Neuronal stem cell (in vitro differentiated cells): ENCODE results near the gene SORCS2.
A peak's percentile ranks its signal among the peaks of the same experiment; 100 is the strongest.

ENCODE experiments used
- DNase-seq: peaks from one replicate; pipeline ENCODE4 v3.0.0-alpha.2; 2013; ENCODE audit warnings: low spot score
- H2AFZ ChIP-seq: one replicate; pipeline ENCODE4 v1.6.1; 2013; ENCODE audit warnings: mild to moderate bottlenecking, low read length, inconsistent platforms
- H2AK5ac ChIP-seq: 2 replicates; pipeline ENCODE4 v1.6.1; 2013; ENCODE audit warnings: low read depth, mild to moderate bottlenecking, inconsistent platforms, low read length, moderate library complexity, mixed read lengths
- H2BK120ac ChIP-seq: 2 replicates; pipeline ENCODE4 v1.6.1; 2013; ENCODE audit warnings: low read depth, mild to moderate bottlenecking, inconsistent platforms, low read length, moderate library complexity, mixed read lengths
- H2BK12ac ChIP-seq: one replicate; pipeline ENCODE4 v1.6.1; 2013; ENCODE audit warnings: low read length, inconsistent platforms
- H2BK15ac ChIP-seq: 2 replicates; pipeline ENCODE4 v1.6.1; 2013; ENCODE audit warnings: mild to moderate bottlenecking, low read length, inconsistent platforms, mixed read lengths
- H2BK5ac ChIP-seq: one replicate; pipeline ENCODE4 v1.6.1; 2013; ENCODE audit warnings: inconsistent platforms, mild to moderate bottlenecking, low read length, moderate library complexity
- H3K14ac ChIP-seq: one replicate; pipeline ENCODE4 v1.6.1; 2013; ENCODE audit warnings: low read length, inconsistent platforms
- H3K18ac ChIP-seq: 2 replicates; pipeline ENCODE4 v1.6.1; 2013; ENCODE audit warnings: low read length, inconsistent platforms
- H3K23ac ChIP-seq: 2 replicates; pipeline ENCODE4 v1.6.1; 2013; ENCODE audit warnings: low read depth, mild to moderate bottlenecking, mixed read lengths, low read length, inconsistent platforms; ENCODE audit not compliant: poor library complexity
- H3K27ac ChIP-seq: replicated peaks from 3 replicates; pipeline ENCODE4 v1.5.1; 2013; ENCODE audit warnings: low read length, inconsistent platforms
- H3K27me3 ChIP-seq, 3 experiments: 2 replicates each; pipeline ENCODE4 v1.6.1; 2013; ENCODE audit warnings: low read length in 3 of 3, mild to moderate bottlenecking in 2 of 3, inconsistent platforms in 1 of 3, low read depth in 1 of 3, mixed read lengths in 1 of 3, moderate library complexity in 1 of 3; ENCODE audit not compliant: control insufficient read depth in 3 of 3, insufficient read depth in 3 of 3
- H3K36me3 ChIP-seq, 2 donors: replicated peaks in 1 of 2; 2 replicates each; pipeline ENCODE4 v1.6.1; 2013; ENCODE audit warnings: low read length in 2 of 2; ENCODE audit not compliant: control insufficient read depth in 2 of 2, insufficient read depth in 2 of 2
- H3K4ac ChIP-seq: 2 replicates; pipeline ENCODE4 v1.6.1; 2013; ENCODE audit warnings: inconsistent platforms, mild to moderate bottlenecking, low read length, moderate library complexity
- H3K4me1 ChIP-seq, 2 donors: 1 replicate in 1 of 2; 2 replicates in 1 of 2; pipeline ENCODE4 v1.6.1; 2013; ENCODE audit warnings: low read length in 2 of 2, low read depth in 1 of 2; ENCODE audit not compliant: control insufficient read depth in 2 of 2, insufficient read depth in 1 of 2
- H3K4me2 ChIP-seq: one replicate; pipeline ENCODE4 v1.6.1; 2013; ENCODE audit warnings: mild to moderate bottlenecking, low read length, inconsistent platforms; ENCODE audit not compliant: insufficient read depth, poor library complexity, severe bottlenecking
- H3K4me3 ChIP-seq, 2 donors: 2 replicates each; pipeline ENCODE4 v1.5.1; 2013; ENCODE audit warnings: low read length in 2 of 2, mild to moderate bottlenecking in 2 of 2, inconsistent platforms in 1 of 2, moderate library complexity in 1 of 2
- H3K79me1 ChIP-seq: one replicate; pipeline ENCODE4 v1.6.1; 2013; ENCODE audit warnings: low read depth, mild to moderate bottlenecking, inconsistent platforms, low read length, moderate library complexity
- H3K9ac ChIP-seq: one replicate; pipeline ENCODE4 v1.6.1; 2013; ENCODE audit warnings: mild to moderate bottlenecking, low read depth, low read length, inconsistent platforms; ENCODE audit not compliant: poor library complexity
- H3K9me3 ChIP-seq, 2 donors: replicated peaks in 1 of 2; 2 replicates each; pipeline versions ENCODE3 to v1.6.1; 2013; ENCODE audit warnings: low read length in 2 of 2, mild to moderate bottlenecking in 2 of 2, inconsistent platforms in 1 of 2, low read depth in 1 of 2, mixed read lengths in 1 of 2, moderate library complexity in 1 of 2; ENCODE audit not compliant: control insufficient read depth in 2 of 2, insufficient read depth in 1 of 2
- H4K8ac ChIP-seq: one replicate; pipeline ENCODE4 v1.6.1; 2013; ENCODE audit warnings: low read depth, mild to moderate bottlenecking, inconsistent platforms, low read length, moderate library complexity
- H4K91ac ChIP-seq: one replicate; pipeline ENCODE4 v1.6.1; 2013; ENCODE audit warnings: low read length, low read depth, mild to moderate bottlenecking, inconsistent platforms; ENCODE audit not compliant: poor library complexity
- WGBS, 2 donors: extraction: QIAGEN DNeasy Blood & Tissue Kit; methylation state at CpG; one replicate each; pipeline ENCODE4 v1.1.7; 2013; ENCODE audit warnings: missing lambda C conversion rate in 2 of 2, mixed read lengths in 1 of 2; ENCODE audit not compliant: insufficient read length in 2 of 2, insufficient replicate concordance in 1 of 2; ENCODE audit errors: extremely low coverage in 2 of 2; 5-methylcytosine and 5-hydroxymethylcytosine counted together

The SORCS2 gene

DNA sequence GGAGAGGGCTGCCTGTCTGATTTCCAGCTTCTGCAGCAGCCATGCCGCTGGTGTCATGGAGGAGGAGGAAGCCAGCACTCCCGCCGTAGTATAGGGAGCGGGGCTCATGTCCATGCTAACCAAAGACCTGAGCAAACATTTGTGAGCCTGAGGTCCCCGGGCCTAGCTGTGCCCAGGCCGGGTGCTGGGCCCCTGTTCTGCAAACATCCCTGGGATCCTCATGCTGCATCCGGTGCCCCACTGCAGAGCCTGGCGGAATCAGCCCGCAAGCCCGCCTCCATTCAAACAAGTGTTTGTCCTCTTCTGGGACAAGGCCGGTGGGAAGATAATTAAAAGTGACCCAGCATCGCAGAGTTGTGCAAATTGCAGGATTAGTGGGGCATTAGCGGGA lies 106.3 kb downstream of the SORCS2 start:
- Histone ChIP-seq H3K4me3 (no peak overlapping the region), H2BK15ac (peak overlapping the region; percentile 73), H3K4me2 (no peak overlapping the region), H3K4ac (no peak overlapping the region), H2BK12ac (no peak overlapping the region), H3K27me3 (peaks cover 0 to 6% (median 0%) of the 10 kb centered on the region in 3 experiments), H3K9me3 (no peaks in the 10 kb centered on the region), H3K9ac (no peak overlapping the region), H2BK120ac (no peak overlapping the region), H2AFZ (no peak overlapping the region), H3K79me1 (no peaks in the 10 kb centered on the region), H3K4me1 (peaks cover 0 to 43% of the 10 kb centered on the region in 2 donors), H2AK5ac (peak overlapping the region; percentile 98), H3K14ac (no peak overlapping the region), H4K91ac (no peak overlapping the region), H3K23ac (peak overlapping the region; percentile 2), H3K18ac (peak overlapping the region; percentile 68), H4K8ac (no peak overlapping the region), H2BK5ac (peak overlapping the region; percentile 91), H3K27ac (peak overlapping the region; percentile 63), H3K36me3 (no peaks in the 10 kb centered on the region)
- no peak for DNase-seq
- WGBS, 2 donors: no CpG with 5 or more reads among the region's 13 CpGs

DNA sequence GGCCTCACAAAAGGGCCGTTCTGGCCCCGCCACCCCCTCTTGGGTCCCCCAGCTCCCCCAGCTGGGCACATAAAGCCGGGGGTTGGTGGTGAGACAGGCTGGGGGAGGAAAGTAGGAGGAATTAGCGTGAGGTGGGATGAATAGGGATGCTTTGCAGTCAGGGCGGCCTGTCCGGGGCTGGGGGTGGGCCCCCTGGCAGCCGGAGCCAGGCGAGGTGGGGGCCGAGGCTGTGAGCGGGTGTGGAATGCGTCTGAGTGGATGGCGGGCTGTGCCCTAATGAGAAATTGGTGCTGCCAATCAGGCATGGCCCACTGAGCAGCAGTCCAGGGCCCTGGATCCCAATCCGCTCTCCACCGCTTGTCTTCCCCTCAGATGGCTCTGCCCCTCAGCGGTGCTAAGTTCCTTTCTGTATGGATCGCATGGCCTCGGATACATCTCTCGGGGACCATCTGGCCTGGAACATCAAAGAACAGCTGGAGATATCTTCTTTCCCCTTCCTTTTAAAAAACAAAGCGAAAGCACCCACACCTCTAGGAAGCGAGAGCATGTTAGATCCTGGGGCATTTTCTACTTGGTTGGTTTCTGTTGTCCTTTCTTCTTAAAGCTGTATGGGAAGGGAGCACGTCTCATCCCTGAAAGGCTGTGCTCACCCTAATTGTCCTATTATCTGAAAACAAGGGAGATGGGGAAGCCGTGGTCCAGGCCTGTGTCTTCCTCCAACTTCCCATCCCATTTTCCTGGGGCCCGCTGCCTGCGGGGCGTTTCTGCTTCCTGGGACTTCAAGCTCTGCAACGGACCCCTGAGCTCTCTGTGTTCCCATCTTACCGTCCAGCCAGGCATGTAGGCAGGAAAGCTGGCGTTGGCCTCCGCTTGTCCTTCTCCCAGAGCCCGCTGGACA lies 106.9 kb downstream of the SORCS2 start:
- peak; percentile 85 for DNase-seq
- Histone ChIP-seq H2BK15ac (peak overlapping the region; percentile 4), H3K27me3 (peaks cover 0 to 12% (median 0%) of the 10 kb centered on the region in 3 experiments), H3K18ac (peak overlapping the region; percentile 86), H2BK120ac (peak overlapping the region; percentile 56), H3K9me3 (no peaks in the 10 kb centered on the region), H3K23ac (no peak overlapping the region), H3K14ac (peak overlapping the region; percentile 14), H2AFZ (no peak overlapping the region), H3K27ac (peak overlapping the region; percentile 55), H3K9ac (no peak overlapping the region), H3K36me3 (no peaks in the 10 kb centered on the region), H3K4me3 (no peak overlapping the region), H2AK5ac (peak overlapping the region; percentile 72), H3K4ac (no peak overlapping the region), H3K4me1 (peaks cover 0 to 46% of the 10 kb centered on the region in 2 donors), H3K79me1 (no peaks in the 10 kb centered on the region), H2BK12ac (peak overlapping the region; percentile 82), H2BK5ac (no peak overlapping the region), H4K8ac (no peak overlapping the region), H4K91ac (peak overlapping the region; percentile 19), H3K4me2 (peak overlapping the region; percentile 47)
- WGBS, 2 donors: no CpG with 5 or more reads among the region's 30 CpGs

GRCh38 chr4:7299908-7300710 lies 107.8 kb downstream of the SORCS2 start:
- no peaks in the 10 kb centered on the region for H3K79me1 ChIP-seq
- peak overlapping the region; percentile 82 for H2BK12ac ChIP-seq
- peak overlapping the region; percentile 34 for H4K91ac ChIP-seq
- no peak overlapping the region for H4K8ac ChIP-seq
- peaks cover 0 to 18% (median 0%) of the 10 kb centered on the region in 3 experiments for H3K27me3 ChIP-seq
- H2AK5ac ChIP-seq: peak overlapping the region; percentile 72
- no peaks in the 10 kb centered on the region for H3K36me3 ChIP-seq
- H3K9ac ChIP-seq: no peak overlapping the region
- WGBS, 2 donors: no CpG with 5 or more reads among the region's 26 CpGs
- peak overlapping the region; percentile 47 for H3K4me2 ChIP-seq
- peak overlapping the region; percentile 55 for H3K27ac ChIP-seq
- H2BK120ac ChIP-seq: peak overlapping the region; percentile 56
- peak overlapping the region; percentile 17 for H3K23ac ChIP-seq
- H3K9me3 ChIP-seq: no peaks in the 10 kb centered on the region
- H2BK15ac ChIP-seq: peak overlapping the region; percentile 4
- peaks cover 0 to 51% of the 10 kb centered on the region in 2 donors for H3K4me1 ChIP-seq
- H3K4me3 ChIP-seq: no peak overlapping the region
- no peak overlapping the region for H2BK5ac ChIP-seq
- DNase-seq: no peak
- no peak overlapping the region for H2AFZ ChIP-seq
- H3K4ac ChIP-seq: no peak overlapping the region
- peak overlapping the region; percentile 14 for H3K14ac ChIP-seq
- peak overlapping the region; percentile 86 for H3K18ac ChIP-seq

- H2BK12ac ChIP-seq: peak overlapping the region; percentile 16
- H3K23ac ChIP-seq: peak overlapping the region; percentile 17
- peak overlapping the region; percentile 33 for H3K9ac ChIP-seq
- peak overlapping the region; percentile 4 for H2BK15ac ChIP-seq
- peaks cover 0 to 50% of the 10 kb centered on the region in 2 donors for H3K4me1 ChIP-seq
- peaks cover 0 to 18% (median 0%) of the 10 kb centered on the region in 3 experiments for H3K27me3 ChIP-seq
- no peak overlapping the region for H3K4me3 ChIP-seq
- no peaks in the 10 kb centered on the region for H3K36me3 ChIP-seq
- peak overlapping the region; percentile 86 for H3K18ac ChIP-seq
- peak overlapping the region; percentile 40 for H2AK5ac ChIP-seq
- no peak overlapping the region for H3K27ac ChIP-seq
- H2BK5ac ChIP-seq: no peak overlapping the region
- H3K79me1 ChIP-seq: no peaks in the 10 kb centered on the region
- no peak overlapping the region for H3K14ac ChIP-seq
- no peak for DNase-seq
- no CpG with 5 or more reads among the region's 8 CpGs for WGBS, 2 donors
- no peak overlapping the region for H3K4ac ChIP-seq
- no peaks in the 10 kb centered on the region for H3K9me3 ChIP-seq
- no peak overlapping the region for H3K4me2 ChIP-seq
- H4K91ac ChIP-seq: peak overlapping the region; percentile 7
- no peak overlapping the region for H2BK120ac ChIP-seq
- H2AFZ ChIP-seq: no peak overlapping the region
- no peak overlapping the region for H4K8ac ChIP-seq
These were observed 108.4 kb downstream of the SORCS2 start for GRCh38 chr4:7300711-7301095.
